H1 (cell line): ENCODE data around the gene ST6GALNAC4.

Experiments used
- CREB1 ChIP-seq: IDR thresholded peaks from 2 replicates; pipeline ENCODE4 v1.6.1; 2012; ENCODE audit warnings: inconsistent platforms
- JUND ChIP-seq: IDR thresholded peaks from 2 replicates; pipeline ENCODE4 v1.6.1; 2011; ENCODE audit warnings: mild to moderate bottlenecking, improper control_type of control experiment, low read length
- KDM1A ChIP-seq: fragments of 200-600, 300-600 bp; sonication (generic); IDR thresholded peaks from 2 replicates; pipeline ENCODE4 v1.7.1; 2016; ENCODE audit warnings: mild to moderate bottlenecking, low read length, borderline replicate concordance
- RNF2 ChIP-seq: fragments of 200-900, 300-1000 bp; sonication (generic); IDR thresholded peaks from 2 replicates; pipeline ENCODE4 v1.7.1; 2016; ENCODE audit warnings: borderline replicate concordance, low read depth, mild to moderate bottlenecking, antibody characterized with exemption, low read length; ENCODE audit not compliant: poor library complexity, severe bottlenecking; ENCODE audit errors: missing control alignments
- SP1 ChIP-seq: IDR thresholded peaks from 2 replicates; pipeline ENCODE4 v1.6.1; 2011; ENCODE audit warnings: low read depth, low read length
- TCF12 ChIP-seq: IDR thresholded peaks from 2 replicates; pipeline ENCODE4 v1.6.1; 2011; ENCODE audit warnings: low read depth, mild to moderate bottlenecking, low read length
- YY1 ChIP-seq: IDR thresholded peaks from 2 replicates; pipeline ENCODE4 v1.6.1; 2011; ENCODE audit warnings: low read depth, mild to moderate bottlenecking, low read length
- TF ChIP-seq, protein P1 (sequence below), 3 experiments: IDR thresholded peaks; 1 replicate in 2 of 3; 2 replicates in 1 of 3; pipeline versions ENCODE4 v1.5.1 to v1.6.1; 2011; ENCODE audit warnings: low read length in 3 of 3, mild to moderate bottlenecking in 3 of 3, inconsistent platforms in 2 of 3, low read depth in 1 of 3, moderate library complexity in 1 of 3; ENCODE audit not compliant: insufficient read depth in 1 of 3; ENCODE audit errors: control extremely low read depth in 1 of 3

GRCh38 chr9:127963041-127963358 lies 46.2 kb upstream of the ST6GALNAC4 start:
- TF ChIP-seq TCF12 (no peak), JUND (no peak), RNF2 (no peak), SP1 (no peak), KDM1A (no peak), CREB1 (no peak), YY1 (no peak)
- TF ChIP-seq, protein P1, sequence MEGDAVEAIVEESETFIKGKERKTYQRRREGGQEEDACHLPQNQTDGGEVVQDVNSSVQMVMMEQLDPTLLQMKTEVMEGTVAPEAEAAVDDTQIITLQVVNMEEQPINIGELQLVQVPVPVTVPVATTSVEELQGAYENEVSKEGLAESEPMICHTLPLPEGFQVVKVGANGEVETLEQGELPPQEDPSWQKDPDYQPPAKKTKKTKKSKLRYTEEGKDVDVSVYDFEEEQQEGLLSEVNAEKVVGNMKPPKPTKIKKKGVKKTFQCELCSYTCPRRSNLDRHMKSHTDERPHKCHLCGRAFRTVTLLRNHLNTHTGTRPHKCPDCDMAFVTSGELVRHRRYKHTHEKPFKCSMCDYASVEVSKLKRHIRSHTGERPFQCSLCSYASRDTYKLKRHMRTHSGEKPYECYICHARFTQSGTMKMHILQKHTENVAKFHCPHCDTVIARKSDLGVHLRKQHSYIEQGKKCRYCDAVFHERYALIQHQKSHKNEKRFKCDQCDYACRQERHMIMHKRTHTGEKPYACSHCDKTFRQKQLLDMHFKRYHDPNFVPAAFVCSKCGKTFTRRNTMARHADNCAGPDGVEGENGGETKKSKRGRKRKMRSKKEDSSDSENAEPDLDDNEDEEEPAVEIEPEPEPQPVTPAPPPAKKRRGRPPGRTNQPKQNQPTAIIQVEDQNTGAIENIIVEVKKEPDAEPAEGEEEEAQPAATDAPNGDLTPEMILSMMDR (IDR thresholded peaks at IDR 0.05; ENCODE audit: control extremely low read depth in 1 of 3, insufficient read depth in 1 of 3, low read depth in 1 of 3, low read length in 3 of 3) = no peak
